ENCODE data around the gene SLC11A1.

- TF ChIP-seq ZSCAN18 (tag by site-specific recombination; IDR thresholded peaks at IDR 0.05) (no peak), ZNF398 (tag by site-specific recombination; IDR thresholded peaks at IDR 0.05) (no peak), SP7 (tag by site-specific recombination; IDR thresholded peaks at IDR 0.05) (no peak), ZNF76 (tag by site-specific recombination; IDR thresholded peaks at IDR 0.05; ENCODE audit: borderline replicate concordance, low read depth) (no peak), ZNF23 (tag by site-specific recombination; IDR thresholded peaks at IDR 0.05; ENCODE audit: borderline replicate concordance) (no peak), ZBTB49 (tag by site-specific recombination; IDR thresholded peaks at IDR 0.05; ENCODE audit: low read depth) (no peak)
These were observed 21.7 kb downstream of the SLC11A1 start for GRCh38 chr2:218403810-218404209.
